Central memory CD8-positive, alpha-beta T cell (primary cell): Measurements from ENCODE around the gene RNLS.
"Not testable (repeated sequence)": the region's sequence is repeated elsewhere in the genome, so short reads cannot be mapped to it uniquely, and the experiment has no call there.

Experiments used
- ATAC-seq: fragments of 150-1000 bp; cut with Tn5 transposase; replicated peaks from 2 replicates; pipeline ENCODE4 v1.10.0; 2022; ENCODE audit warnings: mild to moderate bottlenecking, moderate FRiP score, moderate number of reproducible peaks; ENCODE audit not compliant: poor library complexity, severe bottlenecking; ENCODE audit errors: extremely low read depth
- DNase-seq, 2 donors: peaks; one replicate each; pipeline ENCODE4 v3.0.0; 2021; ENCODE audit warnings: low spot score in 2 of 2
- H3K27ac Mint-ChIP-seq: one replicate; pipeline ENCODE4 v1.8.0; 2022; ENCODE audit warnings: low read depth, mild to moderate bottlenecking, moderate library complexity, mixed read lengths
- H3K27me3 Mint-ChIP-seq: one replicate; pipeline ENCODE4 v1.8.0; 2022; ENCODE audit warnings: mixed read lengths
- H3K36me3 Mint-ChIP-seq: one replicate; pipeline ENCODE4 v1.8.0; 2022; ENCODE audit warnings: mild to moderate bottlenecking, moderate library complexity, mixed read lengths; ENCODE audit not compliant: insufficient read depth
- H3K4me1 Mint-ChIP-seq: one replicate; pipeline ENCODE4 v1.8.0; 2022; ENCODE audit warnings: mixed read lengths
- H3K4me3 Mint-ChIP-seq: one replicate; pipeline ENCODE4 v1.8.0; 2022; ENCODE audit warnings: mild to moderate bottlenecking, moderate library complexity, mixed read lengths
- H3K9me3 Mint-ChIP-seq: one replicate; pipeline ENCODE4 v1.8.0; 2022; ENCODE audit warnings: mixed read lengths

RNLS gene

GRCh38 chr10:88316292-88316861 is 266.7 kb downstream of the RNLS start:
- no peaks in the 10 kb centered on the region for H3K36me3 Mint-ChIP-seq
- DNase-seq, result no peak
- peaks cover 4% of the 10 kb centered on the region for H3K9me3 Mint-ChIP-seq
- no peaks in the 10 kb centered on the region for H3K27me3 Mint-ChIP-seq
- H3K4me3 Mint-ChIP-seq, result no peak overlapping the region
- no peaks in the 10 kb centered on the region for H3K4me1 Mint-ChIP-seq
- H3K27ac Mint-ChIP-seq, result no peak overlapping the region
- no peak for ATAC-seq

- H3K9me3 Mint-ChIP-seq, result peaks cover 4% of the 10 kb centered on the region
- ATAC-seq, result no peak
- no peaks in the 10 kb centered on the region for H3K27me3 Mint-ChIP-seq
- no peaks in the 10 kb centered on the region for H3K4me1 Mint-ChIP-seq
- H3K4me3 Mint-ChIP-seq, result no peak overlapping the region
- H3K27ac Mint-ChIP-seq, result no peak overlapping the region
- H3K36me3 Mint-ChIP-seq, result no peaks in the 10 kb centered on the region
- DNase-seq, result no peak
Measured at GRCh38 chr10:88315755-88316154, 267.4 kb downstream of the RNLS start.

- Mint-ChIP-seq H3K4me1 (no peaks in the 10 kb centered on the region), H3K27me3 (no peaks in the 10 kb centered on the region), H3K4me3 (no peak overlapping the region), H3K9me3 (peaks cover 4% of the 10 kb centered on the region), H3K36me3 (no peaks in the 10 kb centered on the region), H3K27ac (no peak overlapping the region)
- DNase-seq, result no peak
- no peak for ATAC-seq
Measured at GRCh38 chr10:88314362-88314761, 268.8 kb downstream of the RNLS start.

- Mint-ChIP-seq H3K27ac (no peak overlapping the region), H3K4me1 (no peaks in the 10 kb centered on the region), H3K36me3 (no peaks in the 10 kb centered on the region), H3K4me3 (no peak overlapping the region), H3K27me3 (no peaks in the 10 kb centered on the region), H3K9me3 (peaks cover 1% of the 10 kb centered on the region)
- ATAC-seq, result no peak
- DNase-seq, result no peak
Measured at GRCh38 chr10:88313878-88314277, 269.2 kb downstream of the RNLS start.

DNA sequence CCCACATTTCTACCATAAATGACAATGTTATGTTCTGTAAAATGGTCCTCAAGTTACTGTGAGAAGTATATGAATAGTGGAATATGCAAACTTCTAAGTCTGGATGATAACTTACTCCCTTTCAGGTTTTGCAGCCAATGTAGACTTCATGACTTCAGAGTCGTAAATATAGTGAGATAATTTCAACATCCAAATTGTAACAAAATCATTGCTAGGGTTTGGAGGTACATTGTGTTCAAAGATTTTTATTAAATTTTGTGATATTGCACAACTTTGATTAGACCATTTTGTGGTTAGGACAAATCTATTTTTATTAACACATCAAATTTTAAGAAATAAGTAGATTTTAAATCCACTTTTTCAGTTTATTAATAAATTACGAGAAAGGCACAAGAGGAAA is 270.3 kb downstream of the RNLS start:
- Mint-ChIP-seq H3K27ac (no peak overlapping the region), H3K36me3 (no peaks in the 10 kb centered on the region)
- no peak for DNase-seq

DNA sequence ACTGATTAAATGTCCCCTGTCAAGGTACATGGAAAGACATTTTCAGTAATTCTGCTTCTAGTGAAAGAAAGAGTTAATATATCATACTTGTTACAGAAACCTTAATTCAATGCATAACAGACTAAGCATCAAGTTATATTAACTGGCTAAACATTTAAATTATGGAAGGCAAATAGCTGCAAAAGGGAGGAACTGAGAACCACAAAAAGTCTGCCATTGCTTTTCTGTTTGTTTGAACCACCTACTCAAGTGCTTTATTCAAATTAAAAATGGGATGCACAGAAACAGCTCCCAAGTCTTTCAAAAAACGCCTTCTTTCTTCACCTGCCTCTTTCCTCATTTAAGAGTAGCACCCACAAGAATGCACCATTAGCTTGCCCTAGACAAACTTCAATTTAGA is 271.9 kb downstream of the RNLS start:
- no peak for ATAC-seq
- no peak overlapping the region for H3K27ac Mint-ChIP-seq
- no peaks in the 10 kb centered on the region for H3K27me3 Mint-ChIP-seq
- H3K4me1 Mint-ChIP-seq, result no peaks in the 10 kb centered on the region
- DNase-seq, result no peak
- no peak overlapping the region for H3K4me3 Mint-ChIP-seq
- no peaks in the 10 kb centered on the region for H3K9me3 Mint-ChIP-seq
- H3K36me3 Mint-ChIP-seq, result no peaks in the 10 kb centered on the region

More for the DNA sequence above, 270.3 kb downstream of the RNLS start:
- no peak for ATAC-seq
- no peak overlapping the region for H3K4me3 Mint-ChIP-seq
- no peaks in the 10 kb centered on the region for H3K9me3 Mint-ChIP-seq
- no peaks in the 10 kb centered on the region for H3K27me3 Mint-ChIP-seq
- no peaks in the 10 kb centered on the region for H3K4me1 Mint-ChIP-seq

- Mint-ChIP-seq H3K4me1 (no peaks in the 10 kb centered on the region), H3K27me3 (no peaks in the 10 kb centered on the region), H3K27ac (no peak overlapping the region), H3K36me3 (no peaks in the 10 kb centered on the region), H3K9me3 (no peaks in the 10 kb centered on the region), H3K4me3 (no peak overlapping the region)
- no peak for ATAC-seq
- DNase-seq, result no peak
Measured at GRCh38 chr10:88309365-88309764, 273.8 kb downstream of the RNLS start.

GRCh38 chr10:88308361-88308760 is 274.8 kb downstream of the RNLS start:
- H3K4me1 Mint-ChIP-seq, H3K27ac Mint-ChIP-seq, ATAC-seq, H3K27me3 Mint-ChIP-seq, DNase-seq, H3K36me3 Mint-ChIP-seq, H3K9me3 Mint-ChIP-seq, H3K4me3 Mint-ChIP-seq: not testable (repeated sequence)

- Mint-ChIP-seq H3K36me3 (no peaks in the 10 kb centered on the region), H3K4me1 (no peaks in the 10 kb centered on the region), H3K9me3 (no peaks in the 10 kb centered on the region), H3K27me3 (no peaks in the 10 kb centered on the region), H3K4me3 (no peak overlapping the region), H3K27ac (no peak overlapping the region)
- ATAC-seq (no peak), DNase-seq (no peak)
Measured at GRCh38 chr10:88299787-88300186, 283.3 kb downstream of the RNLS start.

- Mint-ChIP-seq H3K9me3 (no peaks in the 10 kb centered on the region), H3K36me3 (no peaks in the 10 kb centered on the region), H3K27ac (no peak overlapping the region), H3K27me3 (no peaks in the 10 kb centered on the region), H3K4me1 (no peaks in the 10 kb centered on the region), H3K4me3 (no peak overlapping the region)
- ATAC-seq (no peak), DNase-seq (no peak)
Measured at GRCh38 chr10:88297103-88297502, 286.0 kb downstream of the RNLS start.

DNA sequence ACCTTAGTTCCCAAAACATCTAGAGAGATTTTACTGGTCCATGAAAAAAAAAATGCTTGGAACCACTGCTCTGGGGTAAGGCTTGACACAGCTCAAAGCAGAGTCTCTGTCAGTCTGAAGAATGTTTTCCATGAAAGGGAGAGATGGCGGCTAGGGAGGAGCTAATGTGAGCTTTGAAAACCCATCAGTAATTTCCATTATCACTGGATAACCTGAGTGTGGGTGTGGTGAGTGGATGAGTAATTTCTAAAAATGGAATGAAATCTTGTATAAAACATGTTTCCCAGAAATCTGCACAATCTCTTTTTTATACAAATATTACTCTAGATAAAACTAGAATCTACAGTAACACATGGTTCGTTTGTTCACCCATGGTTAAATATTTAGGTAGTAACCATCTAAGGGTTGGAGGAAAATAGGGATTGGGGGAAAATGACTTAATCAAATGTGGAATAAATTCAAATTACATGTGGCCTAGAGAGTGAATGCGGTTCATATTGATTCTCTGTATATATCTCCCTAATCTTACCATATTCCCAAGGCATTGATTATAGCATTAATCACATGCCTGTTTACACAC is 289.4 kb downstream of the RNLS start:
- no peak overlapping the region for H3K27ac Mint-ChIP-seq
- H3K9me3 Mint-ChIP-seq, result no peaks in the 10 kb centered on the region
- no peak for DNase-seq

GRCh38 chr10:88293073-88293472 is 290.0 kb downstream of the RNLS start:
- H3K27ac Mint-ChIP-seq, result no peak overlapping the region
- no peak overlapping the region for H3K4me3 Mint-ChIP-seq
- ATAC-seq (no peak), DNase-seq (no peak)
- no peaks in the 10 kb centered on the region for H3K36me3 Mint-ChIP-seq
- H3K27me3 Mint-ChIP-seq, result no peaks in the 10 kb centered on the region
- H3K9me3 Mint-ChIP-seq, result no peaks in the 10 kb centered on the region
- H3K4me1 Mint-ChIP-seq, result no peaks in the 10 kb centered on the region

More for the DNA sequence above, 289.4 kb downstream of the RNLS start:
- no peak overlapping the region for H3K4me3 Mint-ChIP-seq
- H3K36me3 Mint-ChIP-seq, result no peaks in the 10 kb centered on the region
- H3K27me3 Mint-ChIP-seq, result no peaks in the 10 kb centered on the region
- ATAC-seq, result no peak
- H3K4me1 Mint-ChIP-seq, result no peaks in the 10 kb centered on the region

DNA sequence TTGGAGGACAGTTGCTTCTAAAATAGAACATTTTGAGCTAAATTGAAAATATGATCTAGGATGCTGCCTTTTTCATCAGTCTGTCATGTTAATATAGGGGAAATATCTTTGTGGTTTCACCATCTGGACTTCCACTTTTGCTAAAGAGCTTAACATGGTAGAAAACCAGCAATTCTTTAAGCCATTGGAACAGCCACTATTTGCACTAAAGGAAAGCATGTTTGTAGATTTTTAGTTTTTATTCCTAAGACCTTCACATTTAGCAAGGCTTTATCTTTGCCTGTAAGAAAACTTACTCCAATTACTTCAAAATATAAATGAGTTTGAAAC is 291.0 kb downstream of the RNLS start:
- ATAC-seq, result no peak
- Mint-ChIP-seq H3K4me3 (no peak overlapping the region), H3K27ac (no peak overlapping the region)

More for the DNA sequence above, 291.0 kb downstream of the RNLS start:
- H3K27me3 Mint-ChIP-seq, result no peaks in the 10 kb centered on the region
- no peaks in the 10 kb centered on the region for H3K9me3 Mint-ChIP-seq
- H3K36me3 Mint-ChIP-seq, result no peaks in the 10 kb centered on the region
- DNase-seq, result no peak
- H3K4me1 Mint-ChIP-seq, result no peaks in the 10 kb centered on the region
